Lung (tissue), 12 donors: ENCODE results near the gene PDP2. TPM values are rescaled to one million over a fixed set of nuclear protein-coding genes. Genes with fewer than 3 reads are reported as not detected.

Experiments used
- ATAC-seq: fragments of 200-7000 bp; cut with Tn5 transposase; one replicate; pipeline ENCODE4 v1.9.1; 2020; ENCODE audit warnings: moderate number of reproducible peaks; ENCODE audit not compliant: insufficient read depth, low FRiP score
- DNase-seq, 3 donors: peaks; one replicate each; pipeline ENCODE4 v3.0.0-alpha.2; 2013 to 2017
- H3K27ac ChIP-seq, 2 donors: one replicate each; pipeline ENCODE4 v1.5.1; 2013; ENCODE audit warnings: mild to moderate bottlenecking in 2 of 2, moderate library complexity in 2 of 2, control low read depth in 1 of 2, inconsistent platforms in 1 of 2, low read depth in 1 of 2, low read length in 1 of 2
- H3K27me3 ChIP-seq, 3 donors: one replicate each; pipeline ENCODE4 v1.5.1; 2013; ENCODE audit warnings: low read length in 2 of 3; ENCODE audit not compliant: control insufficient read depth in 3 of 3, insufficient read depth in 3 of 3
- H3K36me3 ChIP-seq, 4 donors: one replicate each; pipeline ENCODE4 v1.5.1; 2013; ENCODE audit warnings: low read length in 4 of 4, mild to moderate bottlenecking in 1 of 4, moderate library complexity in 1 of 4; ENCODE audit not compliant: control insufficient read depth in 4 of 4, insufficient read depth in 4 of 4
- H3K4me1 ChIP-seq, 5 donors: one replicate each; pipeline ENCODE4 v1.5.1; 2013; ENCODE audit warnings: low read length in 5 of 5, mild to moderate bottlenecking in 2 of 5, moderate library complexity in 1 of 5; ENCODE audit not compliant: control insufficient read depth in 5 of 5, insufficient read depth in 5 of 5
- H3K4me3 ChIP-seq: one replicate; pipeline ENCODE4 v1.5.1; 2013; ENCODE audit warnings: mild to moderate bottlenecking, control low read depth, moderate library complexity
- H3K9ac ChIP-seq, 2 donors: one replicate each; pipeline ENCODE4 v1.5.1; 2013; ENCODE audit warnings: low read length in 2 of 2, control low read depth in 1 of 2; ENCODE audit not compliant: insufficient read depth in 1 of 2
- H3K9me3 ChIP-seq, 4 donors: one replicate each; pipeline ENCODE4 v1.5.1; 2013; ENCODE audit warnings: low read length in 3 of 4, mild to moderate bottlenecking in 1 of 4, moderate library complexity in 1 of 4; ENCODE audit not compliant: control insufficient read depth in 4 of 4, insufficient read depth in 3 of 4
- WGBS, 2 donors: extraction: QIAGEN DNeasy Blood & Tissue Kit; methylation state at CpG; one replicate each; pipeline ENCODE4 v1.1.7; 2013; 5-methylcytosine and 5-hydroxymethylcytosine counted together
- polyA plus RNA-seq, 2 donors: library from polyadenylated mRNA; stranded (reverse); fragments of 200-250 nt; gene quantifications; one replicate each; pipeline ENCODE4 v1.2.1, GENCODE V29; 2013
- total RNA-seq, 2 donors: library from RNA; depleted of rRNA in 1 of 2; stranded (reverse); fragments of >200 nt in 1 of 2; gene quantifications; one replicate each; pipeline ENCODE4 v1.2.1, GENCODE V29; 2014 to 2021
- TF ChIP-seq, protein P1 (sequence below): IDR thresholded peaks from 2 replicates; pipeline ENCODE4 v1.5.1; 2012; ENCODE audit warnings: mild to moderate bottlenecking; ENCODE audit errors: control extremely low read depth, extremely low read depth
- donor health status: control.
- donor health status: control.
- donor health status: Bipolar disorder and iron deficiency.
- donor health status: healthy.
- donor health status: DM: yes; HTN: yes; CAD: no.

PDP2 gene
- total and polyA plus RNA-seq, 4 donors: 4.5 to 23.0 (median 13.1) TPM

- peaks cover 0 to 18% (median 18%) of the 10 kb centered on the region in 3 donors for H3K27me3 ChIP-seq
- DNase-seq: no peak
- H3K9me3 ChIP-seq: no peaks in the 10 kb centered on the region
- WGBS, 2 donors: 92 to 93% methylated on average over 8 of the region's 8 CpGs
- peaks cover 0 to 11% (median 3%) of the 10 kb centered on the region in 4 donors for H3K36me3 ChIP-seq
- no peak overlapping the region for H3K9ac ChIP-seq
- ATAC-seq: no peak
- H3K4me3 ChIP-seq: no peak overlapping the region
- TF ChIP-seq, protein P1, sequence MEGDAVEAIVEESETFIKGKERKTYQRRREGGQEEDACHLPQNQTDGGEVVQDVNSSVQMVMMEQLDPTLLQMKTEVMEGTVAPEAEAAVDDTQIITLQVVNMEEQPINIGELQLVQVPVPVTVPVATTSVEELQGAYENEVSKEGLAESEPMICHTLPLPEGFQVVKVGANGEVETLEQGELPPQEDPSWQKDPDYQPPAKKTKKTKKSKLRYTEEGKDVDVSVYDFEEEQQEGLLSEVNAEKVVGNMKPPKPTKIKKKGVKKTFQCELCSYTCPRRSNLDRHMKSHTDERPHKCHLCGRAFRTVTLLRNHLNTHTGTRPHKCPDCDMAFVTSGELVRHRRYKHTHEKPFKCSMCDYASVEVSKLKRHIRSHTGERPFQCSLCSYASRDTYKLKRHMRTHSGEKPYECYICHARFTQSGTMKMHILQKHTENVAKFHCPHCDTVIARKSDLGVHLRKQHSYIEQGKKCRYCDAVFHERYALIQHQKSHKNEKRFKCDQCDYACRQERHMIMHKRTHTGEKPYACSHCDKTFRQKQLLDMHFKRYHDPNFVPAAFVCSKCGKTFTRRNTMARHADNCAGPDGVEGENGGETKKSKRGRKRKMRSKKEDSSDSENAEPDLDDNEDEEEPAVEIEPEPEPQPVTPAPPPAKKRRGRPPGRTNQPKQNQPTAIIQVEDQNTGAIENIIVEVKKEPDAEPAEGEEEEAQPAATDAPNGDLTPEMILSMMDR: no peak
- H3K4me1 ChIP-seq: peaks cover 0 to 22% (median under 1%) of the 10 kb centered on the region in 5 donors
- peak overlapping the region; percentile 88 to 90 for H3K27ac ChIP-seq
Observed at GRCh38 chr16:66927918-66928649, 47.8 kb downstream of the PDP2 start.

GRCh38 chr16:66928702-66929388, 48.5 kb downstream of the PDP2 start:
- peaks cover 0 to 27% (median 7%) of the 10 kb centered on the region in 5 donors for H3K4me1 ChIP-seq
- H3K27me3 ChIP-seq: peaks cover 0 to 14% (median 13%) of the 10 kb centered on the region in 3 donors
- DNase-seq (peak in 2 of 3 donors; percentile 32 to 42), ATAC-seq (no peak)
- peaks cover 0 to 11% (median 3%) of the 10 kb centered on the region in 4 donors for H3K36me3 ChIP-seq
- H3K9me3 ChIP-seq: no peaks in the 10 kb centered on the region
- H3K4me3 ChIP-seq: no peak overlapping the region
- TF ChIP-seq, protein P1: no peak
- no peak overlapping the region for H3K9ac ChIP-seq
- 81 to 86% methylated on average over 10 of the region's 10 CpGs for WGBS, 2 donors
- peak overlapping the region; percentile 58 to 90 for H3K27ac ChIP-seq

DNA sequence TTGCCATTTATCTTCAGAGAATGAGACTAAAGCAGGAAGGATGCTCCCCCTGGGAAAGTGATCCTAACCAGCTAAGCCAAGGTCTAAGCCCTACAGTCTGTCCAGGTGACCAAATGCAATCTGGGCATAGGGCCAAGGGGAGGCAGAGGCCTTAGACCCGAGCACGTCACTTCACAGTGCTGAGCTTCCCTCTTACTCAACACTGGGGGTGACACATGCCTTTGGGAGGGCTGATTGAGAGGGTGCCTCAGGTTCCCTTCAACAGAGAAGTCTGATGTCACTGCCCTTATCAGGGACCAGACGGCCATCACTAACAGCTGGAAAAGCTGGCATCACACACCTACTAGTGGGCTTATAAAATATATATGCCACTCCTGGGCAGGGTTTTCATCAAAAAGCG, 49.9 kb downstream of the PDP2 start:
- peak overlapping the region; percentile 1 to 67 for H3K27ac ChIP-seq
- H3K9ac ChIP-seq: no peak overlapping the region
- DNase-seq (no peak), ATAC-seq (no peak)
- no peak overlapping the region for H3K4me3 ChIP-seq
- 51 to 61% methylated on average over 4 of the region's 4 CpGs for WGBS, 2 donors
- peaks cover 0 to 15% (median 3%) of the 10 kb centered on the region in 4 donors for H3K36me3 ChIP-seq
- H3K27me3 ChIP-seq: peaks cover 0 to 9% (median 5%) of the 10 kb centered on the region in 3 donors
- H3K4me1 ChIP-seq: peaks cover 0 to 24% (median 7%) of the 10 kb centered on the region in 5 donors
- TF ChIP-seq, protein P1: no peak
- no peaks in the 10 kb centered on the region for H3K9me3 ChIP-seq
